HEK293 (cell line): ENCODE results near the gene TSPAN13.

Experiments used
- CTCF ChIA-PET: fragments of 350-600 bp; formaldehyde crosslinking; extraction: SDS; loops from one replicate; lab custom pipeline; 2021; ENCODE audit warnings: antibody characterized with exemption; lab: Yijun Ruan, JAX
- POLR2A ChIA-PET: fragments of 300-600 bp; formaldehyde crosslinking; extraction: SDS; loops from one replicate; lab custom pipeline; 2020; ENCODE audit warnings: antibody characterized with exemption, inconsistent platforms; lab: Yijun Ruan, JAX
- H3K27ac ChIP-seq: fragments of 200-500 bp; sonication (Bioruptor generic); 2 replicates; pipeline ENCODE4 v1.5.1; 2014; ENCODE audit warnings: low read depth, low read length, control low read depth, inconsistent platforms; ENCODE audit errors: extremely low read depth
- H3K36me3 ChIP-seq, 2 experiments: fragments of 200-500 bp in 1 of 2; sonication (Bioruptor generic) in 1 of 2; 1 replicate in 1 of 2; 2 replicates in 1 of 2; pipeline ENCODE4 v1.5.1; 2014 to 2017; ENCODE audit warnings: inconsistent platforms in 2 of 2, low read length in 2 of 2; ENCODE audit not compliant: control insufficient read depth in 2 of 2, insufficient read depth in 1 of 2
- H3K4me1 ChIP-seq: fragments of 200-500 bp; sonication (Bioruptor generic); 2 replicates; pipeline ENCODE4 v1.5.1; 2014; ENCODE audit warnings: mild to moderate bottlenecking, low read length, inconsistent platforms; ENCODE audit not compliant: control insufficient read depth, insufficient read depth
- H3K4me3 ChIP-seq: 2 replicates; pipeline ENCODE4 v1.5.1; 2011; ENCODE audit warnings: low read depth, mild to moderate bottlenecking, control low read depth, low read length, moderate library complexity
- H3K9me3 ChIP-seq: fragments of 200-500 bp; sonication (Bioruptor generic); 2 replicates; pipeline ENCODE4 v1.5.1; 2014; ENCODE audit warnings: low read depth, low read length, inconsistent platforms; ENCODE audit not compliant: control insufficient read depth, insufficient read depth
- HOXD13 ChIP-seq: sonication (generic); formaldehyde crosslinking; IDR thresholded peaks from 2 replicates; pipeline ENCODE4 v1.8.0; 2022; ENCODE audit warnings: missing genetic modification reagents, borderline replicate concordance
- KLF16 ChIP-seq: fragments of 450-650 bp; formaldehyde crosslinking; IDR thresholded peaks from 2 replicates; pipeline ENCODE4 v1.5.1; 2017; ENCODE audit warnings: missing biosample characterization, missing genetic modification characterization
- PATZ1 ChIP-seq: fragments of 450-650 bp; formaldehyde crosslinking; IDR thresholded peaks from 2 replicates; pipeline ENCODE4 v1.5.1; 2016; ENCODE audit warnings: missing biosample characterization, missing genetic modification characterization
- PRDM6 ChIP-seq: fragments of 450-650 bp; formaldehyde crosslinking; IDR thresholded peaks from 2 replicates; pipeline ENCODE4 v1.5.1; 2017; ENCODE audit warnings: missing biosample characterization, missing genetic modification characterization
- TRIM28 ChIP-seq: IDR thresholded peaks from 2 replicates; pipeline ENCODE4 v1.6.1; 2011; ENCODE audit warnings: low read length, control low read depth, borderline replicate concordance
- TSHZ1 ChIP-seq: fragments of 450-650 bp; formaldehyde crosslinking; IDR thresholded peaks from 2 replicates; pipeline ENCODE4 v1.5.1; 2016; ENCODE audit warnings: missing biosample characterization, missing genetic modification characterization, borderline replicate concordance
- ZBTB10 ChIP-seq: fragments of 450-650 bp; formaldehyde crosslinking; IDR thresholded peaks from 2 replicates; pipeline ENCODE4 v1.5.1; 2016; ENCODE audit warnings: missing biosample characterization, missing genetic modification characterization
- ZNF133 ChIP-seq: fragments of 450-650 bp; formaldehyde crosslinking; IDR thresholded peaks from 2 replicates; pipeline ENCODE4 v1.5.1; 2016; ENCODE audit warnings: missing biosample characterization, missing genetic modification characterization
- ZNF155 ChIP-seq: fragments of 450-650 bp; formaldehyde crosslinking; IDR thresholded peaks from 2 replicates; pipeline ENCODE4 v1.5.1; 2016; ENCODE audit warnings: missing biosample characterization, missing genetic modification characterization
- ZNF292 ChIP-seq: fragments of 450-650 bp; formaldehyde crosslinking; IDR thresholded peaks from 2 replicates; pipeline ENCODE4 v1.5.1; 2016; ENCODE audit warnings: low read depth, missing biosample characterization, missing genetic modification characterization, borderline replicate concordance
- ZNF394 ChIP-seq: fragments of 450-650 bp; formaldehyde crosslinking; IDR thresholded peaks from 2 replicates; pipeline ENCODE4 v1.5.1; 2016; ENCODE audit warnings: missing biosample characterization, missing genetic modification characterization, mild to moderate bottlenecking, moderate library complexity, borderline replicate concordance
- ZNF404 ChIP-seq: fragments of 450-650 bp; formaldehyde crosslinking; IDR thresholded peaks from 2 replicates; pipeline ENCODE4 v1.5.1; 2017; ENCODE audit warnings: missing biosample characterization, missing genetic modification characterization
- ZNF416 ChIP-seq: fragments of 450-650 bp; formaldehyde crosslinking; IDR thresholded peaks from 2 replicates; pipeline ENCODE4 v1.5.1; 2016; ENCODE audit warnings: missing biosample characterization, missing genetic modification characterization
- ZNF426 ChIP-seq: fragments of 450-650 bp; formaldehyde crosslinking; IDR thresholded peaks from 2 replicates; pipeline ENCODE4 v1.5.1; 2017; ENCODE audit warnings: missing biosample characterization, missing genetic modification characterization, mild to moderate bottlenecking, inconsistent platforms, moderate library complexity
- ZNF561 ChIP-seq: fragments of 450-650 bp; IDR thresholded peaks from 2 replicates; pipeline ENCODE4 v1.5.1; 2018; ENCODE audit warnings: missing biosample characterization, missing genetic modification characterization, borderline replicate concordance
- ZNF580 ChIP-seq: fragments of 450-650 bp; formaldehyde crosslinking; IDR thresholded peaks from 2 replicates; pipeline ENCODE4 v1.5.1; 2016; ENCODE audit warnings: missing biosample characterization, missing genetic modification characterization
- ZNF623 ChIP-seq: fragments of 450-650 bp; formaldehyde crosslinking; IDR thresholded peaks from 2 replicates; pipeline ENCODE4 v1.5.1; 2016; ENCODE audit warnings: missing biosample characterization, missing genetic modification characterization
- ZNF626 ChIP-seq: fragments of 450-650 bp; sonication (Bioruptor Pico); formaldehyde crosslinking; IDR thresholded peaks from 2 replicates; pipeline ENCODE4 v1.5.1; 2018; ENCODE audit warnings: missing biosample characterization, missing genetic modification characterization, inconsistent platforms
- ZNF707 ChIP-seq: fragments of 450-650 bp; formaldehyde crosslinking; IDR thresholded peaks from 2 replicates; pipeline ENCODE4 v1.5.1; 2016; ENCODE audit warnings: missing biosample characterization, missing genetic modification characterization
- ZNF747 ChIP-seq: fragments of 450-650 bp; formaldehyde crosslinking; IDR thresholded peaks from 2 replicates; pipeline ENCODE4 v1.5.1; 2016; ENCODE audit warnings: missing biosample characterization, missing genetic modification characterization

TSPAN13 gene

GRCh38 chr7:16833373-16833772 is 79.8 kb downstream of the TSPAN13 start:
- CTCF ChIA-PET, result no interaction called here
- Histone ChIP-seq H3K4me3 (no peak overlapping the region), H3K9me3 (no peaks in the 10 kb centered on the region), H3K4me1 (no peaks in the 10 kb centered on the region), H3K36me3 (no peaks in the 10 kb centered on the region), H3K27ac (no peak overlapping the region)
- TF ChIP-seq ZNF626 (no peak), ZNF580 (no peak), ZNF707 (no peak), ZNF292 (tag by site-specific recombination) (no peak), ZNF404 (tag by site-specific recombination) (no peak), TRIM28 (no peak), HOXD13 (CRISPR knock-in tag) (no peak), TSHZ1 (no peak), ZNF416 (tag by site-specific recombination) (no peak), ZNF133 (tag by site-specific recombination) (no peak), ZBTB10 (tag by site-specific recombination) (no peak), ZNF155 (tag by site-specific recombination) (no peak), ZNF623 (no peak), KLF16 (tag by site-specific recombination) (no peak), ZNF561 (tag by site-specific recombination) (no peak), ZNF394 (tag by site-specific recombination) (no peak), PRDM6 (tag by site-specific recombination) (no peak), ZNF426 (tag by site-specific recombination) (no peak), PATZ1 (no peak), ZNF747 (no peak)
- POLR2A ChIA-PET, result no interaction called here
